GM18909 (cell line): Measurements from ENCODE around the gene ZBTB20.
A peak's percentile ranks its signal among the peaks of the same experiment; 100 is the strongest.
"Not testable (repeated sequence)": the region's sequence is repeated elsewhere in the genome, so short reads cannot be mapped to it uniquely, and the experiment has no call there.

Experiments
- ATAC-seq: cut with Tn5 transposase; IDR thresholded peaks from one replicate; pipeline ENCODE4 v1.9.1; 2021; ENCODE audit warnings: mild to moderate bottlenecking; ENCODE audit not compliant: unreplicated experiment, poor library complexity

Gene ZBTB20

DNA sequence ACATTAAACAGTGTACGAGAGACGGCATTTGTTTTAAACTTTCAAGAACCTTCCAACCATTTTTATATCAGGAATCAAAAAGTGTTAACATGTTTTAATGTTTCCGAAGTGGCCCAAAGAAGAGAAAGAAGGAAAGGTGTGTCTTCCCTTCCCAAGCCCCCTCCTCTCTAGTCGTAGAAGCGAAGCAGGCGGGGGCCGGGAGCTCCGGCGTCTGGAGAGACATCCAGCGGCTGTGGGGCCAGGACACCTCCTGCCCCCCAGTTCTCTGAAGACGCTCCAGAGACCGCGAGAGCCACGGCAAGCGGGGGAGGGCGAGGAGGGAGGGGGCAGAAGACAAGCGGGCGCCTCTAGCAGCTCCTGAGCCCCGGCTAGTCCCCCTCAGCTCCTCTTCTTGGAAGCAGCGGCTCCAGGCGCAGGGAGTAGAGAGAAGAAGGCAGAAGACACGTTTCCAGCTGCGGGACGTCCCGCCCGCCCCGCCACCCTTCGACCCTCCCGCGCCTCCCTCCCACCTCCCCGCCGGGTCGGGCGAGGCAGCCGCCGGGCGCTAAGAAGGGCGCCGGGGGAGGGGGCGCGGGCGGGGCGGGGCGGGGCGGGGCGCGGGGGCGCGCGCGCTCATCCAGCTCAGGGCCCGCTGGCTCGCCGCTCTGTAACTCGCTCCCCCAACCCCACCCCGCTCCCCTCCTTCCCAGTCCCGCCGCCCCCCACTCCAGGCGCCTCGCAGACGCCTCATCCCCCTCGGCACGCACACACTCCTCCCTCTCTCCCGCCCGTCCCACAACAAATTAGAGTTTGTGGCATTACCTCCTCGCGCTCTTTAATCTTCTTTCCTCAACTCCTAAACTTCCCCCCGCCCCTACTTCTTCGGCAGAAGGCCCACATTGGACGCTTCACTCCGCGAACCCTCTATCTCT, at the start of gene ZBTB20:
TSS of gene ZBTB20 (minus strand) at position 871 of the 911 bp plus-strand sequence.
- ATAC-seq, result peak; percentile 33

DNA sequence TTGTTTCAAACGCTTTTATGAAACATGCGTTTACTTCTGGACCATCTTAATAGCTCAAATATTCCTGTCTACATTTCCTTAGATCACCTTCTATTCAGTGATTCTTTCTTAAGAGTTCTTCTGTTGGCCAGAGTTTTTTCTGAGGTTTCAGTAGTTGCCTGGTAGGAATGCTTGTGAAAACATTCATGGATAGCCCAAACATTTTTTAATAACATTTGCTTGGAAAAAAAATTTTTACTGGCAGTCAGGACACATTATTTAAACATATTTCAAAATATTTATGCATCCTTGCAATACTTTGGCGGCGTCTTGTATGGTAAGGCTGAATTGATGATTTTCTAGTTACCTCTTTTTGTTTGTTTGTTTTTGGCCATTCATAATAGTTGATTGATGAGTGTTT, 47.4 kb upstream of the ZBTB20 start:
- no peak for ATAC-seq

DNA sequence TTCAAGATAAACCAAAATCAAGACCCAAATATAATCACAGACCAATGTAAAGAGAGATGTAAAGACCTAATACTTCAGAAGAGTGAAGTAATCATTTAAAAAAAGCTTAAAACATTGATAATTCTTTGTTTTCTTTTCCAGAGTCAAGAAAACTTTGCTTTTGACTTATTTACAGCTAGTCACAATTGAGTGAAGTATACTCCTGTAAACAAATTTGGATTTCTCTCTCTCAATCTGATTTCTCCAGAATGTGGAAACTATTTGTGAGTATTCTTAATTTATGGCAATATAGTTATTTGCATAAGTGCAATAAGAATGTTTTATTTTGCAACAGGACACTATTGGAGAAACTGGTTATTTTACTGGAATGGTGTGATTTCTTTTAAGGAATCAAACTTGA, 43.7 kb upstream of the ZBTB20 start:
- no peak for ATAC-seq

DNA sequence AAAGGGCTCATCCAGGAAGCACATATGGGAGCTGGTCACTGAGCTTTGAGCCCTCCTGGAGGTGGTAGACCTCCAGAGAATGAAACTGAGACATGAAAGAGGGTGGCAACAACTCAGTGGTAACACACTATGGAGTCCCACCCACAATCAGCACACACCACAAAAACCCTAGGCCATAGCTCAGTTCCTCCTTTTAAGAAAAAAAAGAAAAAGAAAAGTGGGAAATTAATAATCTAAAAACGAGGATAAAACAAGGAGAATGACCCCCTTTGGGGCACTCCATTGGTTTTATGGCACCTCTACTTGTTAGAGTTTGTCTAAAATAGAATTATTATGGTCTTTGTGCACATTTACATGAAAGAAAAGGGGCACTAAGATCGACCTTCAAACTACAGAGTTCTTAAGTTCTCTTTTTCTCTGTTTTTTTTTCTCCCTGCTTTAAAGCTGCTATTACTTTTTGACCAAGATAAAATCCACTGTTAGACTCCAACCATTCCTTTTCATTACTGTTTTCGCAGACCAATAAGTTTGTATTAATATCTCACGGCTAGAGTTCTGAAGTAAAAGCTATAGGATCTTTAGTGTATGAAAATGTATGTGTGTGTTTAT, 40.2 kb upstream of the ZBTB20 start:
- ATAC-seq, result peak; percentile 100

DNA sequence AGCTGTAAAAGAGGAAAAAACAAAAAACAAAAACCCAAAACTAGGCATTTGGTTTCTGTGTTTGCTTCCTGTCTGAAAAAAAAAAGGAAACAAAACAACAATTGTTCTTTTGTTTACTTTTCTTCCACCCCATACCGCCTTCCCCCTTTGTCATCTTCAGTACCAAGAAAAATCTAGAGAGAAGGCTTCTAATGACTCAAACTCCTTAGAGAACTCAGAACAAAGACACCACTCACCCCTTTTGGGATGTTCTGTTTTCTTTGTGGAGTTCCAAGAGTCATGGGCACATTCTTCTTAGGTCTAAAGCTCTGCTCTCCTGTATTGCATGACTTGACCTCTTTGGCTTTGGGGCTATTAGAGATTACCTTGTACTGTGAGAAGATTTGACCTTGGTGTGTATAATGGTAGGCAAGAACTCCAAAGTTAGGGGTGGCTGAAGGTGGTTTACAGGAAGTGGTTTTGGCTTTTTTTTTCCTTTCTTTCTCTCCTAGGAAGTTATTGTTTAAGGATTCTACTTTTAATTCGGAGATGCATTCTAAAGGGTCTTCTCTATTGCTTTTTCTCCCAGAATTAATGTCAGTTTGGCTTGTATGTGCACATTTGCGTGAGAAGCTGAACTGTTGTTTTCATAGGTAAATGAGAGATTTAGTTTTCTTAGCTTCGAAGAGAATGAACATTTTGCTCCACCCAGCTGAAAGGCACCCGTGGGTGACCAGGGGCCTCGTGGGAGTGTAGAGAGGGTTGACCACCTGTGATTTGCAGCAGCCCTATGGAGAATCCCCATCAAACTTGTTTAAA, 39.5 kb upstream of the ZBTB20 start:
- ATAC-seq, result peak; percentile 49

DNA sequence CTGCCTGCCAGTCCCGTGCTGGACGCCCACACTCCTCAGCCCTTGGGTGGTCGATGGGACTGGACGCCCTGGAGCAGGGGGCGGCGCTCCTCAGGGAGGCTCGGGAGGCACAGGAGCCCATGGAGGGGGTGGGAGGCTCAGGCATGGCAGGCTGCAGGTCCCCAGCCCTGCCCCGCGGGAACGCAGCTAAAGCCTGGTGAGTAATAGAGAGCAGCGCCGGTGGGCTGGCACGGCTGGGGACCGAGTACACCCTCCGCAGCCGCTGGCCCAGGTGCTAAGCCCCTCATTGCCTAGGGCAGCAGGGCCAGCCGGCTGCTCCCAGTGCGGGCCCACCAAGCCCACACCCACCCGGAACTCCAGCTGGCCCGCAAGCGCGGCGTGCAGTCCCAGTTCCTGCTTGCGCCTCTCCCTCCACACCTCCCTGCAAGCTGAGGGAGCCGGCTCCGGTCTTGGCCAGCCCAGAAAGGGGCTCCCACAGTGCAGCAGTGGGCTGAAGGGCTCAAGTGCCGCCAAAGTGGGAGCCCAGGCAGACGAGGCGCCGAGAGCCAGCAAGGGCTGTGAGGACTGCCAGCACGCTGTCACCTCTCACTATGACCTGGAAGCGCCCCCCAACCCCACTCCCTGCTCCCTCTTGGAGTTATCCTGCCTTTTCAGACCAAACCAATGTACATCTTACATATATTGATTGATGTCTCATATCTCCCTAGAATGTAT, 37.9 kb upstream of the ZBTB20 start:
- not testable (repeated sequence) for ATAC-seq

DNA sequence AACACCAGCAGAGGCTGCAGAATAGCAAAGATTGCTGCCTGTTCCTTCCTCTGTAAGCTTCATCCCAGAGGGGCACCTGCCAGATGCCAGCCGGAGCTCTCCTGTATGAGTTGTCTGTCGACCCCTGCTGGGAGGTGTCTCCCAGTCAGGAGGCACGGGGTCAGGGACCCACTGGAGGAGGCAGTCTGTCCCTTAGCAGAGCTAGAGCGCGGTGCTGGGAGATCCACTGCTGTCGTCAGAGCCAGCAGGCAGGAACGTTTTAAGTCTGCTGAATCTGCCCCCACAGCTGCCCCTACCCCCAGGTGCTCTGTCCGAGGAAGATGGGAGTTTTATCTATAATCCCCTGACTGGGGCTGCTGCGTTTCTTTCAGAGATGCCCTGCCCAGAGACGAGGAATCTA, 31.8 kb upstream of the ZBTB20 start:
- not testable (repeated sequence) for ATAC-seq

DNA sequence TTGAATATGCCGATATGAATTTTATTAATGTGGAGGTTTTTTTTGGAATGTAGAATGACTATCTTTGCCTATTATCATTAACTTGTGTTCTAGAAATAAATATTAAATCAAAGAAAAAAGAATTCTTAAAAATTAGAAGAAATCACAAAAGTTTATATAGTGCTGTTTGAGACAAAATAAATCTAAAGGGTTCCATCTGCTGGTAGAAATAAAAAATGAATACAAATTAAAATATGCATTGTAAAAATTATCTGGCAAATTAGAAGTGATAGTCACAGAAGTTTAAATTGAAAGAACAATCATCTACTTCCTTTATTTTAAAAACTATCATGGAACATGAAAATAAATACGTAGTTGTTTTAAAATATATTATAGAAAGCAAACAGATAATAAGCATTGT, 22.7 kb upstream of the ZBTB20 start:
- ATAC-seq, result no peak

DNA sequence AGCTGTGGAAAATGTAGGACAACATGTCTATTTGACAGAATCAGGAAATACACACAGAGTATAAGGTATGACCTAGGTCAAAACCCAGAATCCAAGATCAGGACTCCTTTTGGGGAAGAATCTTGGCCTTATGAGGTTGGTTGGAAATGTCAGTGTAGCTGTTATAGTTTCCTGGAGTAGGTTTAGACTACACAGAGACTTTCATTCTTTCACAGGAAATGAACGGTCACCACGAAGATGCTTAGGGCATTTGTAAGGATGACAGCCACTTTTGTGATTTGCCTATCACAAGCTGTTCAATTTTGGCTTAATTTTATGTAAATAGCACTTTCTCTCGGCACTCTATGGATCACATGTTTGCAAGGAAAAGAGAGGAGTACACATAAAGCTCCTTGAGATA, 18.6 kb upstream of the ZBTB20 start:
- ATAC-seq, result no peak

DNA sequence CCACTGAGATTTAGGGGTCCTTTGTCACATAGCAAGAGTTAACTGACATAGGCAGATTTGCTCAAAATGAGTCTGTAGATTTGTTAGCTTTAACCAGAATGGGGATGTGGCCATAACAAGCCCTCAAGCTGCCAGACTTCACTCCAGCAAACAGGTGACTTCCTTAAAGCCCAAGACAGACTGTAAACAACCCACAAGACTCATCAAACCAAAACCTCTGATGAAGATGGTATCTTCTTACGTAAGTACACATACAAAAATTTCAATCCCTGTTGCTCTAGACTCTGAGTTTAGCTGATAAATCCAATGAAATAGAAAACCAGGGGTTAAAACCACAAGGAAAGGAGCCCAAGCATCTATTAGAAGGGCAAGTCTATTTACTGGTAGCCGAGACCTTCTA, 18.2 kb upstream of the ZBTB20 start:
- no peak for ATAC-seq

DNA sequence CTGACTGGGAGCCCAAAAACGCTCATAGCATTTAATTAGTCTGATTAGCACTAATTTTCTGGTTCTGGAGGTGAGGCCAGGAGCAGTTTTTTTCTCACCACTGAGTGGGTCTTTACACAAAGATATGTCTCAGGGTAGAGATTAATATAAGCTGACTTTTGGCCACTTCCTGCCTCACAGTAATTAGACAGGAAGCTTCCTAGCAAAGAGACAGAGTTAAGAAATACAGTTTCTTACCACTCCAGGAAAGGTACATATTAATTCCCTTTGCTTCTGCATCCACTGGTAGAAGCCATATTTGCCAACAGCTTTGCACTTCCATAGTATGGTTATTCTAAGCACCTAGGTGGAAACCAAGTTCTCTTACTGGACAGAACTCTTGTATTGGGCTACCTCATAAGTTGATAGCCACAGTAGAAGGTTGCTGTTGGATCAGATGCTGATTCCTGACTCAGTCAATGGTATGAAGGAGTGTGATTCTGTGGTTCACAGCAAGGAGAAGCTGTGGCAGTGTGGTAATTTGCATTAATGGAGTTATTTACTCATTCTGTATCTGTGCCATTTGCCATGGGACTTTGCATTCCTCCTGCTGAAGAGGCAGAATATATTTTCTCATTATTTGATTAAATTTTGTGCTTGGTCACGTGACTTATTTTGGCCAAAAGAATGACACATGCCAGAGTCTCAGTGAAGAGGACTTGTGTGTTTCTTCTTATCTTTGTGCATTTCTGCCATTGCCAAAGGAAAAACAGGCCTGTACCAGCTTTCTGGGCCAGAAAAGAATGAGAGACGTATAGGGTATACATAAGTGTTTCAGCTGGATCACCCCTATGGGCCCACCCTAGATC, 17.5 kb upstream of the ZBTB20 start:
- no peak for ATAC-seq

DNA sequence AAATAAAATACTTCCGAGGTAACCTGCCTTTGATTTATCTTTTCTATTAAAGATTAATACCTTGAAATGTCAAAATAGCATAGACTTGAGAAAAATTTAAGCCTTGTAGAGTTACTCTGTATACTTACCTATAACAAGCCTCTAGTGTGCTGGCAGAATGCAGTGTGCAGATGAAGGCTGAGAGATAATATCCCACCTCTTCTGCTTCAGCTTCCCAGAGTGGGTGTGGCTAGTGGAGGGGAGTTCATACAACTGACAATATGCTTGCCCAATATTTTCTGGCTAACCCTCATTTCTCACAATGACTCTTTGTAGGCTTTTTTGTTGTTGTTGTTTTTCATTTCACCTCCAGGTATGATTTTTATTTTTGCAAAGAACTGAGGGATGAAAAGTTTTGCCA, 15.7 kb upstream of the ZBTB20 start:
- ATAC-seq, result no peak

DNA sequence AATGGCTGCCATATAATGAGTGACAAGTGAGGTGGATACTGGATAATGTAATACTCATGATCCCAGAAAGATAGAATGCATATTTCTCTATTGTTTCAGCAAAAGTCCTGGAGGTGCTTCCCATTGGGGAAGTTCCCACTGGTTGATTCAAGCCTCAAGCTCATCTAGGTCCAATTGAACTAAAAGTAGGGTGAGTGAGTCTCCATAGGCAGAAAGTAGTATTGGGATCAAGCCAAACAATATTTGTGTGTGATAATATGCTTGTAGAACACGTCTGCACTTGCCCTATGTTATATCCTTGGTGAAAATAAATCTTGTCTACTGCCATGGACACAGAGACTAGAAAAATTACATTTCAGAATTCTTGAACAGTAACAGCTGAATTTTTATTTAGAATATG, 14.8 kb upstream of the ZBTB20 start:
- no peak for ATAC-seq

DNA sequence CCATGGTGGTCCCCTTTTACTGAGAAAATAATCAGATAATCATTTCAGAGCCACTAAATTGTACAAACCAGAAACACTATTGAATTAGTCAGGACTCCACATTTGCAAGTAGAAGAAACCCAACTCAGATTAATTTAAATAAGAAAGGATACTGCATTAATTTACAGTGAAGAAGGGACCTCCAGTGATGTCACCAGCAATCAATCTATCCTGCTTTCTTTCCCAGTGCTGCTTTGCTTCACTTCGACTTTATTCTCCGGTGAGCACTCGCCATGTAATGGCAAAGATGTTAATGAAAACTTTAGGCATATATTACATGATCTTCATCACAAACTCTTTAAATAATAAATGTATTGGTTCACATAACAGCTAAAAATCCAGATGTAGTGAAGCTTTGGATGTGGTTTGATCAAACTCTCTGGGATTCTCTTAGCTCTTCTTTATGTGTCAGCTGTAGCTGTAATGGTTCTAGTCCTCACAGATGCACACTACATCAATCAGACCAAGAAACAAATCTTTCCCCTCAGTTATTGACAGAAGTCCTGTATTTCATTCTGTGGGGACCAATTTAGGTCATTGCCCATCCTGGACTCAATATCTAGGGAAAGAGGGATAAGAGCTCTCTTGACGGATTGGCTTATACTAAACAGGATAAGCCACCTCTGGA, 14.2 kb upstream of the ZBTB20 start:
- no peak for ATAC-seq

DNA sequence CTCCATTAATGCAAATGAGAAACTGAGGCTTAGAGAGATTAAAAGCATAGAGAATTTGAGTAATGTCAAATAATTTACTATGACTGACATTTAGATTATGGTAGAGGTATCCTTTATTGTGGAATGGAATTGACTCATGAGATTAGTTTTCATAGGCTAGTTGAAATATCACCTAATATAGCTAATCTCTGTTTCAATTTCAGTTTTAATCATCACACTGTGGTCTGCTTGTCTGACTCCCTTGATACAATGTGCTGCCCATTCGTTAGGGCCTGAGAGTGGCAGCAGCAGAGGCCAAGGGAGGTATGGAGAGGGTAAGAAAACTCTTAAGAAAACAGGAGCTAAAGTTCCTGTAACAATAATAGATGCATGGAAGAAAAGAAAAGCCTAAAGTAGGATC, 13.2 kb upstream of the ZBTB20 start:
- ATAC-seq, result peak; percentile 100

DNA sequence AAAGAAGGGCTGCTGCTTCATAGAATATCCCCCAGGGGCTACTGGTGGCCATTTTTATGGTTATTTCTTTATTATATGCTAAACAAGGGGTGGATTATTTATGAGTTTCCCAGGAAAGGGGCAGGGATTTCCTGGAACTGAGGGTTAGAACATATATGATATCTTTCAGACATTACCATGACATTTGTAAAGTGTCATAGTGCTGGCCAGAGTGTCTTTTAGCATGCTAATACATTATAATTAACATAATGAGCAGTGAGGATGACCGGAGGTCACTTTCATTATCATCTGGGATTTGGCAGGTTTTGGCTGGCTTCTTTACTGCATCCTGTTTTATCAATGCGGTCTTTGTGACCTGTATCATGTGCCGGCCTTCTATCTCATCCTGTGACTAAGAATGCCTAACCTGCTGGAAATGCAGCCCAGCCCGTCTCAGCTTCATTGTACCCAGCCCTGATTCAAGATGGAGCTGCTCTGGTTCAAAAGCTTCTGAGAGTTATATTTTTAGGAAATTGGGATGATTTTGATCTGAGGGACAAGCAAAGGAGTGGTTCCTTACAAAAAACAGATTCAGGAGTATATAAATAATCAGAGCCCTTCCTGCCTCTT, 9.1 kb upstream of the ZBTB20 start:
- no peak for ATAC-seq

DNA sequence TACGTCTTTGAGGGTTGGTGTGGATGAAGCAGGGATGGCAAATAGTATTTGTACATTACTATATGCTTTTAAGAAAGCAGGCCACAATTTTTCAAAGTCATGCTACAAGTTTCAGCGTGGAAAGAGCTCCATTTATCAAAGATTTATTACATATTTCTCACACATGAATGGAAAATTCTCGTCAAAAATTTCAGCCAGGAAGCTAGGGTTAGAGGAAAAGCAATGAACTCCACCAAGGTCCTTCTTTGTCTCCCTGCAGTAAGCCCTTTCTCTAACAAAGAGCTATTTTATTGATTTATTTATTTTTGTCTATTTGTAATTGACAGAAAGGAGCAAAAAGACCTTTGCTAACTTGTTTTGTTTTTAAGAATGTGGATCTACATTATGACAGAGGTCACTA, 7.5 kb upstream of the ZBTB20 start:
- ATAC-seq, result no peak

DNA sequence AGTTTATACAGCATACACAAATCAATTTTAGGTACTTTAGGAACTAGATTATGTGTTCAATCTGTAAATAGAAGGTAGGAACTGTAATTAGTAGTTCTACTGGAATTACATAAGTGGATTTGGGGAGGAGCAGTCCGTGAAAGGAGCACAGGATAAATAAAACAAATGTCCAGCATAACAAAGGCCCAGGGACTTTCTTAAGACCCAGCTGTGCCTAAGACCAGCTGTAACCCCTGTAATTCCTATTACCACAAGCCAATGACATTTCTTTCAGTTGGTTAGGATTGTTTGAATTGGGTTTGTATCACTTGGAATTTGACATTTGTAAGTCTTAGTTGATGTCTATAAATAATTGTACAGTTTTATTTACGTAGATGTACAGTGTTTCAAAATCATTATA, 4.8 kb upstream of the ZBTB20 start:
- no peak for ATAC-seq
